HG03469 (cell line): ENCODE data around the gene ZBTB24.

Experiments
- ATAC-seq: cut with Tn5 transposase; IDR thresholded peaks from one replicate; pipeline ENCODE4 v1.9.1; 2021; ENCODE audit warnings: mild to moderate bottlenecking, moderate library complexity, moderate number of reproducible peaks; ENCODE audit not compliant: unreplicated experiment

The ZBTB24 gene

DNA sequence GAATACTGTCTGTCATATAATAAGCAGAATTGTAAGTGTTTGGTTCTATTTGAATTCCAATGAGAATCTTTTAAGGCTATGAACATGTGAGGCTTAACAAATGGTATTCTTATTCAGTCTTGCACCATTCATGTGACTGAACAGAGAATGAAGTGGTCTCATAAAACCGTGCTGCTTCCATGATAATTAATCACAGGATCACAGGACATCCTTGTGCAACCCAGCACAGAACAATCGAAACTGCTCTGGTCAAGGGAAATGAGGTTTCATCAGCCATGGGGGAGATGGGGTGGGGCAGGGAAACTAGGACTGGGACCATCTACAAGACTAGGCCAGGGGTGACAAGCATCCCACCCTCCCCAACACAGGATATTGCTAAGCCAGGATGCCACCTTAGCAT lies 48.6 kb downstream of the ZBTB24 start:
- no peak for ATAC-seq

- ATAC-seq = no peak
Measured at GRCh38 chr6:109429496-109429895, 53.5 kb downstream of the ZBTB24 start.

DNA sequence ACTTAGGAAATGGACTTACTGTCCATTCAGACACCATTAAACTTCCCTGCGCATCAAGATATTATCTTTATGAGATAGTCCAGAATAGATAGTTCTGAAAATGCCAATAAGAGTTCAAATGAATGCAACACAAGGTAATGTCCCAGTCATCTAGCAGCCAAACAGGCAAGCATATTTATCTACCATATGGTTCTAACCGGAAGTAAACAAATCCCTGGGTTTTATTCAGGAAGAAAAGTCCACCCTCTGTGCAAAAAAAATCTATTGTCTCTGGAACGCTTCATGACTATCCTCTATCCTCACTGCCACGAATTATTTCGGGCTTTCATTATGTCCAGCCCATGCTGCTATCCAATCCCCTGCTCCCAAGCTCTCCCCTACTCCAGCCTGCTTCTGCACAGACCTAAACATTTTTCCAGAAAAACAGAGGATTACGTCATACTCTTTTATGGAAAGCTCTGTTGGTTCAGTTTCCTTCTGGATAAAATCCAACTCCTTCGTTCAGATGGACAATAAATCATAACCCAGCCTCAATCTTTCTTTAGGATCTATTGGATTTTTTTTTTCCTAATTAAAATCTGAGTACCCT lies 54.0 kb downstream of the ZBTB24 start:
- no peak for ATAC-seq

DNA sequence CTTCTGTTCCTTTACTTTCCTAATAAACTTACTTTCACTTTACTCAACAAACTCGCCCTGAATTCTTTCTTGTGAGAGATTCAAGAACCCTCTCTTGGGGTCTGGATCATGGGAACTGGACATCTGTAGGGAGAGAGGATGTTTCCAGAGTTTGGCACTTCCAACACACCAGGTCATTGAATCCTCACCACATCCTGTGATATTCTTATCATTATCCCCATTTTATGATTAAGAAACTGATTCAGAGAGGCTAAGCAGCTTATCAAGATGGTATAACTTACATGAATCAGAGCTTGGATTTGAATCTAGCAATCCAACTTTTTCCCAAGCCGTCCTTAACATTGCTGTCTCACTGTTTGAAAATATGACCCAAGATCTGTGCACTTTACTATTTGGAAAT lies 58.1 kb downstream of the ZBTB24 start:
- no peak for ATAC-seq

DNA sequence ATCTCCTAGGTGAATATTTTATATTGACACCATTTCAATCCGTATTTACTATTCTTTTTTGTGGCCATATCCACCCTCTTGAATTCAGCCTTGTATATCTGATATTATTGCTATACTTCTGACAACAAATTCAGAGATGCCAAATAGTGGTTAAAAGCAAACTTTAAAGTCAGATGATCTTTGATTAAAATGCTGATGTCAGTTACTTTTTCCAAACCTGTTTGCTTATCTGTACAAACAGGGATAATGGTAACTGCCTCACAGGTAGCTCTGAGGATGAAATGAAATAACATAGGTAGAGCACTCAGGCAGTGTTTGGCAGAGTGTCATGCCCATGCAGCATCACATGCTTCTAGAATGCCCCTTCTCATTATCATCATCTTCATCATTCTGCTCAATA lies 61.8 kb downstream of the ZBTB24 start:
- no peak for ATAC-seq

- ATAC-seq = no peak
Measured at GRCh38 chr6:109420751-109421150, 62.3 kb downstream of the ZBTB24 start.

- ATAC-seq = no peak
Measured at GRCh38 chr6:109417646-109418045, 65.4 kb downstream of the ZBTB24 start.
